ENCODE data around the gene SLC9A3. TPM values are rescaled to one million over a fixed set of nuclear protein-coding genes. Genes with fewer than 3 reads are reported as not detected.

Gene SLC9A3
- total RNA-seq, 1 donor from 2014 or later, result 6.4 TPM

DNA sequence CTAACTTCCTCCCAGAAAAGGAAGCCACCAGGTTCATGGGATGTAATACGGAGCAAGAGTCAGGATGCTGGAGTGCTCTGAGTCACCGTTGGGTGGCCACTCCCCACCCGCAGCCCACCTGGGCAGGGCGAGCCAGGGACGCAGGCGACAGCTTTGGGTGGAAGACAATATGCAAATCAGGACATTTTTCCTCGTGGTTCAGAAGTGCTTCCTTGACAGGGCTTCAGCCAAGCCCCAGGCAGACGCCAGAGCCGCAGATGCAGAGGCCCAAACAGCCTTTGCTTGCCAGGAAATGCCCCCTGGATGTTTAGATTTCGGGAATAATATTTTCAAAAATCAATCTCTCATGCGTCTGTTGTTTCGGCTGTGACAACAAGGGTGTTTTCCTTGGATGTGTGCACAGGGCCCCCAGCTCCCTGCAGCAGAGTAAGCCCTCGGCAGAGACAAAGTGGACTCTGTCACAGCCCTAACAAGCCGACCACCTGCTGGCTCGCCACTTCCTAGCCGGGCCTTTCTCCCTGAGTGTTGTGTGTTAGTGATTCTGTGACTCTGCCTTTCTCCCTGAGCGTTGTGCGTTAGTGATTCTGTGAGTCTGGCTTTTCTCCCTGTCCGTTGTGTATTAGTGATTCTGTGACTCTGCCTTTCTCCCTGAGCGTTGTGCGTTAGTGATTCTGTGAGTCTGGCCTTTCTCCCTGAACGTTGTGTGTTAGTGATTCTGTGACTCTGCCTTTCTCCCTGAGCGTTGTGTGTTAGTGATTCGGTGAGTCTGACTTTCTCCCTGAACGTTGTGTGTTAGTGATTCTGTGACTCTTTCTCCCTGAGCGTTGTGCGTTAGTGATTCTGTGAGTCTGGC lies 11.8 kb upstream of the SLC9A3 start:
- Mint-ChIP-seq H3K27me3 (peaks cover 30% of the 10 kb centered on the region), H3K36me3 (no peaks in the 10 kb centered on the region), H3K9me3 (no peaks in the 10 kb centered on the region), H3K27ac (peak overlapping the region; percentile 72), H3K4me3 (no peak overlapping the region), H3K4me1 (ENCODE audit: unreplicated experiment) (peaks cover 12% of the 10 kb centered on the region)
- DNase-seq (ENCODE audit: extremely low spot score, unreplicated experiment), result no peak
- TF ChIP-seq, protein P1, sequence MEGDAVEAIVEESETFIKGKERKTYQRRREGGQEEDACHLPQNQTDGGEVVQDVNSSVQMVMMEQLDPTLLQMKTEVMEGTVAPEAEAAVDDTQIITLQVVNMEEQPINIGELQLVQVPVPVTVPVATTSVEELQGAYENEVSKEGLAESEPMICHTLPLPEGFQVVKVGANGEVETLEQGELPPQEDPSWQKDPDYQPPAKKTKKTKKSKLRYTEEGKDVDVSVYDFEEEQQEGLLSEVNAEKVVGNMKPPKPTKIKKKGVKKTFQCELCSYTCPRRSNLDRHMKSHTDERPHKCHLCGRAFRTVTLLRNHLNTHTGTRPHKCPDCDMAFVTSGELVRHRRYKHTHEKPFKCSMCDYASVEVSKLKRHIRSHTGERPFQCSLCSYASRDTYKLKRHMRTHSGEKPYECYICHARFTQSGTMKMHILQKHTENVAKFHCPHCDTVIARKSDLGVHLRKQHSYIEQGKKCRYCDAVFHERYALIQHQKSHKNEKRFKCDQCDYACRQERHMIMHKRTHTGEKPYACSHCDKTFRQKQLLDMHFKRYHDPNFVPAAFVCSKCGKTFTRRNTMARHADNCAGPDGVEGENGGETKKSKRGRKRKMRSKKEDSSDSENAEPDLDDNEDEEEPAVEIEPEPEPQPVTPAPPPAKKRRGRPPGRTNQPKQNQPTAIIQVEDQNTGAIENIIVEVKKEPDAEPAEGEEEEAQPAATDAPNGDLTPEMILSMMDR (conservative IDR thresholded peaks at IDR 0.05), result no peak

DNA sequence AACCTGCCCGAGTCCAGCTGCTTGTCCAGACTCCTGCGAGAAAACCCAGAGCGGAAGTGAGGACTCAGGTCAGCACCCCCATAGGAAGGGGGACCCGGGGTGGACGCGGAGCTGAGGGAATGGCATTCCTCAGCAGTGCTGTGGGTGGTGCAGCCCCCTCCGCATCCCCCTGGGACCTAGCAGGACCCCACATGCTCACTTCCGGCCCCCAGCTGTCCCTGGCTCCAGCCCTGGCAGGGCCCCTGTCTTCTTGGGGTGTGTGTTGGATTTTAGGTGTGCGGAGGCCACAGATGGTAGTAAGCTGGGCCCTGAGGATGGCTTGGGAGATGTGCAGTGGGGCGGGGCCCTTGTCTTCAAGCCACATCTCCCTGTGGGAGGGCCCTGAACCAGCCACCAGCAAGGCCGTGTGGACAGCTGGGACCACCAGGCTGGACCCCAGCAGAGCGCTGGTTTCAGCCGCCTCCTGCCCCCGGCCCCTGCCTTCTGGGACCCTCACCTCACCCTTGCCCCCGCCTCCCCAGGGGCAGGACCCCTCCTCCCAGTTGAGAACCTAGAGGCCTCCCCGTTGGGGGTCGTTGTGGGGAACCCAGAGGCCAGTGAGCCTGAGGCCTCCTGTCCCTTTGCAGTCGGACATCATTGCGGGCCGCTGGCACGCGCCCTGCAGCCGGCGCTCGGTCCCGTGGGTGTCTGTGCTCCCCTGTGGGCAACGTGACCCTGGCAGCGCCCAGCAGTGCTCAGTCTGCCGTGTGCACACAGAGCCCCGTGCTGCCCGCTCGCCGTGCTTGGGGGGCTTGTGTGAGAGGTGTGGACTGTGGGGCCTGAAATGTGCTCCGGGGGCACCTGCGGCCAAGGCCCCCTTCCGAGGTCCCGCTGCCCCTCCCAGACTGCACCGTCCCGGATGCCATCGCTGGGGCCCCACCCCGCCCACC lies 10.8 kb upstream of the SLC9A3 start:
- DNase-seq (ENCODE audit: extremely low spot score, unreplicated experiment), result no peak
- TF ChIP-seq, protein P1 (conservative IDR thresholded peaks at IDR 0.05), result no peak
- H3K4me3 Mint-ChIP-seq, result no peak overlapping the region
- H3K4me1 Mint-ChIP-seq (ENCODE audit: unreplicated experiment), result peaks cover 12% of the 10 kb centered on the region
- no peaks in the 10 kb centered on the region for H3K36me3 Mint-ChIP-seq
- H3K27ac Mint-ChIP-seq, result no peak overlapping the region
- peaks cover 35% of the 10 kb centered on the region for H3K27me3 Mint-ChIP-seq
- no peaks in the 10 kb centered on the region for H3K9me3 Mint-ChIP-seq

DNA sequence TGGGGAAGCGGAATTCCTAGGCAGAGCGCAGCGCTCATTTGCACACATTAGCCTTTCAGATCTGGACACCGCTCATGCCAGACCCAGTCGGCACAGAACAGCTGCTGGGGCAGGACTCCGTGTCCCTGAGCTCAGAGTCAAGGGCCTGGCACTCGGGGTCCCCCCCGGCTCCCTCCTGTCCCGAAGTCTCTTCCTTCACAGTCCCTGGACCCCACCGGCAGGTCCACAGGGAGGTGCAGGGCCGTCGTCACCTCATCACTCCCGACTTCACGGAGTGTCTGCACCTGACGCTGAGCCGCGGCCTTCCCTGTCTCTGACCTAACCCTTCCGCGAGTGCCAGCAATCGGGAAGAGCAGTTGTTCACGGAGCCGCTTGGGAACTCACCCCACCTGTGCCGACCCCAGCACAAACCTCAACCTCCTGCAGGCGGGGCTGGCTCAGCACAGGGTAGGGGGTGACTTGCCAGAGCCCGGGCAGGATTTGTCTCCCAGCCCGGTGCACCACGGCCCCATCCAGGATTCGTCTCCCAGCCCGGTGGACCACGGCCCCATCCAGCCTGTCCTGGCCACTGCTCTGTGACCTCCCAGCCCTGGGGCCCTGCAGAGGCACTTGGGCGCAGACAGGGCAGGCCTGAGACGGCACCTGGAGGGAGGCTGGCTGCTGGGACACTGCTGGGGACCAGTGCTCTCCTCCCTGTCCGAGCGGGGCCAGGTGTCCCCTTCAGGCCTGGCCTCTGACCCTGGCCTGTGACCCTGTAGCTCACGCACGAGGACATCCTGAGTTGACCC lies 9.9 kb upstream of the SLC9A3 start:
- TF ChIP-seq, protein P1 (conservative IDR thresholded peaks at IDR 0.05), result no peak
- Mint-ChIP-seq H3K36me3 (no peaks in the 10 kb centered on the region), H3K9me3 (no peaks in the 10 kb centered on the region), H3K4me3 (no peak overlapping the region), H3K27me3 (peaks cover 40% of the 10 kb centered on the region), H3K4me1 (ENCODE audit: unreplicated experiment) (peaks cover 12% of the 10 kb centered on the region), H3K27ac (no peak overlapping the region)
- DNase-seq (ENCODE audit: extremely low spot score, unreplicated experiment), result no peak

DNA sequence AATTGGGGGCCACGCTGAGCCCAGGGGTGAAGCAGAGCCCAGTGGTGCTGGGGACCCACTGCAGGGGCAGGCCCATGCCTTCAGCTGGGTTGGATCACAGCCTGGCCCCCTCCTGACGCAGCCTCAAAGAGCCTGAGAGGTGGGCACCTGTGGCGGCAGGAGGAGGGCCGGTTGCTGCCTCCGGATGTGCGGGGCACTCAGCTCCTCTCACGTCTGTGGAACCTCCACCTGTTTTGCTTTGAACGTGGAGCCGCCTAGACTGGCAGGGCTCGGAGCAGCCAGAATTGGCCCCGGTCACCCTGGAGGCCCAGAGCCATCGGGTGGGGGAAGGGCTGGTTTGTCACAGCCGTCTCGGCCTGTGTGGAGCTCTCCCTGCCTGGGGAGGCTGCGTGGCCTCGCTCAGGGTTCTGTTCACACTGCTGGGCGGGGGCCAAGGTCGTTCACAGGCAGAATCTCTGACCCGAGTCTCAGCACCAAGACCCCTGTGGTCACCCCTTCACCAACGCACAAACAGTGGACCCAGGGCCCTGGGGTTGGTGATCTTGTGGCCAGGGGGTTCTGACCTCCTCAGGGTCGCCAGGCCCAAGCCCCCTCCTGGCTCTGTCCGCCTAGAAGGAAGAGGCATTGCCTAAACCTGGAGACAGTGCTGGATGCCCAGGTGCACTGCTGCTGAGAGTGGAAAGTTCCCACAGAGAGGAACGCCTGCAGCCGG lies 9.2 kb upstream of the SLC9A3 start:
- no peaks in the 10 kb centered on the region for H3K9me3 Mint-ChIP-seq
- H3K27ac Mint-ChIP-seq, result no peak overlapping the region
- H3K36me3 Mint-ChIP-seq, result no peaks in the 10 kb centered on the region

More for the DNA sequence above, 9.2 kb upstream of the SLC9A3 start:
- Mint-ChIP-seq H3K27me3 (peaks cover 45% of the 10 kb centered on the region), H3K4me3 (no peak overlapping the region), H3K4me1 (ENCODE audit: unreplicated experiment) (peaks cover 12% of the 10 kb centered on the region)
- no peak for DNase-seq (ENCODE audit: extremely low spot score, unreplicated experiment)
- TF ChIP-seq, protein P1 (conservative IDR thresholded peaks at IDR 0.05), result no peak

All from type B pancreatic cell (in vitro differentiated cells).